GM13977 (cell line): Measurements from ENCODE around the gene PIK3C3.

Experiments
- DNase-seq: peaks from one replicate; pipeline ENCODE4 v3.0.0; 2012; ENCODE audit warnings: low spot score
- in situ Hi-C: fragments of 300-500 bp; cut with MboI; formaldehyde crosslinking; loops from one replicate; pipeline ENCODE4 v1.12.0; 2022; ENCODE audit warnings: low sequenced_read_pairs, low pct_unique_long_range_greater_than_20kb, mixed read lengths, inconsistent platforms; ENCODE audit not compliant: unreplicated experiment
- TF ChIP-seq, protein P1 (sequence below): IDR thresholded peaks from 2 replicates; pipeline ENCODE4 v1.5.1; 2012; ENCODE audit warnings: mild to moderate bottlenecking, control low read depth; ENCODE audit not compliant: insufficient read depth; ENCODE audit errors: extremely low read depth, missing control alignments

The PIK3C3 gene

DNA sequence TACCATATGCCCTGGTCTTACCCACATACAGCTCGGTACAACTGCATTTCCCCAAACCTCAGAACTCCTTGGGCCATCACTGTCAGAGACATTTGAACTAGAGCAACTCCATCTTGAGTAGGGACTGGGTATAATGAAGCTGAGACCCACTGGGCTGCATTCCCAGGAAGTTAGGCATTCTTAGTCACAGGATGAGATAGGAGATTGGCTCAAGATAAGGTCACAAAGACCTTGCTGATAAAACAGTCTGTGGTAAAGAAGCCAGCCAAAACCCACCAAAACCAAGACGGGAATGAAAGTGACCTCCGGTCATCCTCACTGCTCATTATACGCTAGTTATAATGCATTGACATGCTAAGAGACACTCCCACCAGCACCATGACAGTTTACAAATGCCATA, 131.3 kb downstream of the PIK3C3 start:
- TF ChIP-seq, protein P1, sequence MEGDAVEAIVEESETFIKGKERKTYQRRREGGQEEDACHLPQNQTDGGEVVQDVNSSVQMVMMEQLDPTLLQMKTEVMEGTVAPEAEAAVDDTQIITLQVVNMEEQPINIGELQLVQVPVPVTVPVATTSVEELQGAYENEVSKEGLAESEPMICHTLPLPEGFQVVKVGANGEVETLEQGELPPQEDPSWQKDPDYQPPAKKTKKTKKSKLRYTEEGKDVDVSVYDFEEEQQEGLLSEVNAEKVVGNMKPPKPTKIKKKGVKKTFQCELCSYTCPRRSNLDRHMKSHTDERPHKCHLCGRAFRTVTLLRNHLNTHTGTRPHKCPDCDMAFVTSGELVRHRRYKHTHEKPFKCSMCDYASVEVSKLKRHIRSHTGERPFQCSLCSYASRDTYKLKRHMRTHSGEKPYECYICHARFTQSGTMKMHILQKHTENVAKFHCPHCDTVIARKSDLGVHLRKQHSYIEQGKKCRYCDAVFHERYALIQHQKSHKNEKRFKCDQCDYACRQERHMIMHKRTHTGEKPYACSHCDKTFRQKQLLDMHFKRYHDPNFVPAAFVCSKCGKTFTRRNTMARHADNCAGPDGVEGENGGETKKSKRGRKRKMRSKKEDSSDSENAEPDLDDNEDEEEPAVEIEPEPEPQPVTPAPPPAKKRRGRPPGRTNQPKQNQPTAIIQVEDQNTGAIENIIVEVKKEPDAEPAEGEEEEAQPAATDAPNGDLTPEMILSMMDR, result no peak
- in situ Hi-C loops, result no loop called here
- DNase-seq, result no peak

DNA sequence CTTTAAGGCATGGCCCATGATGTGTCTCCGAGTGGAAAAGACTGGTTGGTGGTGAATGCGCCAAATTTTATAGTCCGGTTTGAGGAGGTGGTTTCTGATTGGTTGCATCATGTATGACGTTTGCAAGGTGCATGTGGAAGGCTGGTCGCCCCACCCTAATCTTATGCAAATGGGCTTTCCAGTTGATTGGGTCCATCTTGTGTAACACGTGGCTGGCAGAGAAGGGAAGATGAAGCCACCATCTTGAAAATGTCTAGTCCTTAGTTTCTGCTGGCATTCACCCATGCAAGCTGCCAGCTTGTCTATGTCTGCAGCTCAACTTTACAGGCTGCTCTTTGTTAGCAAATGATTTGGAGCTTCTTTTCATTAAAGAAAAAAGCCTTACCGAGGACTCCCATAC, 132.2 kb downstream of the PIK3C3 start:
- TF ChIP-seq, protein P1, result no peak
- in situ Hi-C loops, result no loop called here
- DNase-seq, result no peak

- DNase-seq, result no peak
- TF ChIP-seq, protein P1, result no peak
- in situ Hi-C loops, result no loop called here
Observed at GRCh38 chr18:42087876-42088275, 132.8 kb downstream of the PIK3C3 start.

DNA sequence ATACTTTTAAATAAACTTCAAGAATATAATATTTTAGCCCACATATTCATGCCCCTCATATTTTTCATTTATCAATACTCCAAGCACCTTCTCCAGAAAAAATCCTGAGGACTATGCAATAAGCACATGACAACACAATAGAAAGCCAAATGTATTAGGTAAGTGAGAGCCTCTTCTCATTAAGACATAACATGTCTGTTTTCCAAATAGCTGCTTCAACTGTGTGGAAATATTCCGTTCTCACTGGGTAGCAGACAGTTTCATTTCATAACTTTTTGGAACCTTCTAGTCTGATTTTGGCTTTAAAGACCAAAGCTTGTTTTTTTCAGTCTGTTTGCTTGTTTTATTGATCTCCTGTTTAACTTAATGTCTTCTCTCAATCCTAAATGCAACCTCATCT, 137.8 kb downstream of the PIK3C3 start:
- in situ Hi-C loops, result no loop called here
- TF ChIP-seq, protein P1, result no peak
- no peak for DNase-seq

DNA sequence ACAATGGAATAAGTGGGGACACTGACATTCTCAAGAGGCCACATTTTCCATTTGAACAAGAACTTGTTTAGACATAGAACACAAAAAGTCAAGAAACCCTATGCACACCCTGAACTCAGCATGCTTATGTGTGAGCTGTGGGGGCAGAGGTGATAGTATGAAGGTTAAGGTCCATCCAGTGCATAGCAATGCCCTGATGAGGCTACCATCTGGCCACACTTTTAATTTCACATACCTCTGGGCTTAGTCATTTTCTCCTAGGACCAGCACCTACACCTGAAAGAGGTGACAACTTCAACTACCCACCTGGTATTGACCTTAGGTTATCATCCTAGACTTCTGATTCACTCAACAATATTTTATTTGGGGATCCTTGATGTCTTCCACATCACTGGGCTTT, 139.8 kb downstream of the PIK3C3 start:
- no peak for DNase-seq
- in situ Hi-C loops, result no loop called here
- TF ChIP-seq, protein P1, result no peak

- no peak for DNase-seq
- in situ Hi-C loops, result no loop called here
Observed at GRCh38 chr18:42095732-42096377, 140.8 kb downstream of the PIK3C3 start.

More at GRCh38 chr18:42095732-42096377, 140.8 kb downstream of the PIK3C3 start:
- TF ChIP-seq, protein P1, result no peak
